K562 (cell line): Measurements from ENCODE around the gene OXSR1. TPM values are rescaled to one million over a fixed set of nuclear protein-coding genes. Genes with fewer than 3 reads are reported as not detected.

Source experiments
- CREB3L1 ChIP-seq: fragments of 450-650 bp; IDR thresholded peaks from 2 replicates; pipeline ENCODE4 v1.6.1; 2014; ENCODE audit warnings: low read depth, mild to moderate bottlenecking, moderate library complexity, borderline replicate concordance
- HNRNPUL1 ChIP-seq: fragments of 200-400 bp; formaldehyde crosslinking; IDR thresholded peaks from 2 replicates; pipeline ENCODE4 v1.6.1; 2017; ENCODE audit warnings: low read length
- KDM5B ChIP-seq: fragments of 200-600 bp; sonication (generic); IDR thresholded peaks from 2 replicates; pipeline ENCODE4 v1.6.1; 2012; ENCODE audit warnings: low read depth, mild to moderate bottlenecking, moderate library complexity, low read length, control low read depth, inconsistent platforms; ENCODE audit not compliant: insufficient replicate concordance
- MAFF ChIP-seq: IDR thresholded peaks from 2 replicates; pipeline ENCODE4 v1.6.1; 2012; ENCODE audit warnings: low read length, improper control_type of control experiment
- MECOM ChIP-seq: fragments of 250-450 bp; sonication (Bioruptor Pico); IDR thresholded peaks from 2 replicates; pipeline ENCODE4 v1.8.0; 2022; ENCODE audit warnings: inconsistent platforms
- MTA2 ChIP-seq: fragments of 450-650 bp; IDR thresholded peaks from 2 replicates; pipeline ENCODE4 v1.6.1; 2016; ENCODE audit warnings: low read depth
- POLR2A ChIP-seq: fragments of 450-650 bp; conservative IDR thresholded peaks from 2 replicates; pipeline ENCODE4 v1.6.1; 2016
- POLR2B ChIP-seq: fragments of 450-650 bp; IDR thresholded peaks from 2 replicates; pipeline ENCODE4 v1.6.1; 2018; ENCODE audit warnings: low read depth; ENCODE audit not compliant: partially characterized antibody
- POLR2H ChIP-seq: IDR thresholded peaks from 2 replicates; pipeline ENCODE4 v1.6.1; 2016; ENCODE audit warnings: missing genetic modification characterization, low read depth, mild to moderate bottlenecking, control low read depth, missing compliant biosample characterization, moderate library complexity
- SIRT6 ChIP-seq: IDR thresholded peaks from one replicate; pipeline ENCODE4 v1.6.1; 2012; ENCODE audit warnings: low read depth, mild to moderate bottlenecking, control low read depth, inconsistent platforms, low read length, moderate library complexity
- SMARCE1 ChIP-seq: fragments of 450-650 bp; IDR thresholded peaks from 2 replicates; pipeline ENCODE4 v1.7.1; 2016; ENCODE audit warnings: mild to moderate bottlenecking
- SP1 ChIP-seq: sonication (generic); formaldehyde crosslinking; IDR thresholded peaks from 2 replicates; pipeline ENCODE4 v1.8.1; 2022; ENCODE audit warnings: mild to moderate bottlenecking, missing genetic modification reagents
- SP2 ChIP-seq: IDR thresholded peaks from 2 replicates; pipeline ENCODE4 v1.6.1; 2011; ENCODE audit warnings: mild to moderate bottlenecking, low read depth, low read length, moderate library complexity; ENCODE audit not compliant: poor library complexity, severe bottlenecking; ENCODE audit errors: extremely low read depth
- TEAD1 ChIP-seq, 2 experiments: fragments of 450-650 bp in 1 of 2; sonication (generic) in 1 of 2; formaldehyde crosslinking; IDR thresholded peaks; 2 replicates each; pipeline versions ENCODE4 v1.4.0 to v1.8.0; 2020 to 2022; ENCODE audit warnings: mild to moderate bottlenecking in 2 of 2, missing genetic modification reagents in 1 of 2
- ZBTB11 ChIP-seq, 3 experiments: fragments of 200-800 bp in 1 of 3; fragments of 250-450 bp in 1 of 3; fragments of 450-650 bp in 1 of 3; sonication (Bioruptor Pico) in 1 of 3; sonication (Bioruptor generic) in 1 of 3; formaldehyde crosslinking in 1 of 3; IDR thresholded peaks; 2 replicates each; pipeline versions ENCODE4 v1.6.1 to v1.8.0; 2016 to 2022; ENCODE audit warnings: mild to moderate bottlenecking in 2 of 3, missing genetic modification characterization in 2 of 3, missing compliant biosample characterization in 1 of 3, moderate library complexity in 1 of 3
- ZKSCAN3 ChIP-seq: fragments of 250-450 bp; sonication (Bioruptor Pico); IDR thresholded peaks from 2 replicates; pipeline ENCODE4 v1.4.0; 2020
- ZNF3 ChIP-seq: fragments of 250-450 bp; sonication (Bioruptor Pico); IDR thresholded peaks from 2 replicates; pipeline ENCODE4 v1.5.0; 2021; ENCODE audit warnings: mild to moderate bottlenecking, moderate library complexity
- polyA plus RNA-seq, 8 experiments: library from polyadenylated mRNA; depleted of rRNA in 4 of 8; stranded (reverse) in 5 of 8; unstranded in 3 of 8; fragments of >200 nt; fragmentation: Nextera tagmentation in 2 of 8; fragmentation: Illumina TruSeq in 1 of 8; extraction: Ambion mirVana in 2 of 8; extraction: Trizol in 1 of 8; gene quantifications; 2 replicates each; pipeline versions ENCODE4 v1.2.1 to v1.2.3, GENCODE V29; 2011 to 2014; ENCODE audit warnings: inconsistent platforms in 1 of 8, missing spikeins in 1 of 8
- total RNA-seq, 7 experiments: library from RNA; depleted of rRNA in 6 of 7; stranded (reverse); fragments of >200 nt in 6 of 7; fragmentation: Illumina TruSeq in 2 of 7; extraction: Trizol in 2 of 7; gene quantifications; 2 replicates each; pipeline versions ENCODE4 v1.2.1 to v1.2.3, GENCODE V29; 2011 to 2021; ENCODE audit warnings: low replicate concordance in 1 of 7
- TF ChIP-seq, protein P1 (sequence below), 3 experiments: IDR thresholded peaks in 2 of 3; conservative IDR thresholded peaks in 1 of 3; 2 replicates each; pipeline ENCODE4 v1.5.1; 2011 to 2012; ENCODE audit warnings: low read length in 3 of 3, mild to moderate bottlenecking in 3 of 3, control low read depth in 2 of 3, improper control_type of control experiment in 1 of 3, inconsistent platforms in 1 of 3, low read depth in 1 of 3, mixed read lengths in 1 of 3, moderate library complexity in 1 of 3; ENCODE audit not compliant: insufficient read depth in 2 of 3

OXSR1 gene
- total and polyA plus RNA-seq, 9 of the 15 experiments (the other 6 are each of a cell fraction or from before 2014, with no cell fraction given), result 15.7 to 87.6 (median 48.7) TPM

- TF ChIP-seq TEAD1 (CRISPR knock-in tag; IDR thresholded peaks at IDR 0.05) (peak in 1 of 2 experiments; percentile 74; a peak in 2 of 4 replicates), MTA2 (no peak), POLR2B (peak; percentile 88), KDM5B (peak; percentile 76), SIRT6 (no peak), ZKSCAN3 (CRISPR knock-in tag) (no peak), POLR2A (peak; percentile 94), SMARCE1 (0 out of 2 replicates have a peak, but pooled peaks have one; percentile 26), MECOM (CRISPR knock-in tag) (no peak), HNRNPUL1 (no peak), MAFF (no peak), POLR2H (tag) (peak; percentile 94), ZNF3 (CRISPR knock-in tag) (no peak), SP2 (peak; percentile 38), SP1 (CRISPR knock-in tag) (peak; percentile 95), ZBTB11 (CRISPR knock-in tag; IDR thresholded peaks at IDR 0.05) (peak in 2 of 3 experiments; percentile 26 to 31; a peak in 2 of 6 replicates), CREB3L1 (no peak)
- TF ChIP-seq, protein P1, sequence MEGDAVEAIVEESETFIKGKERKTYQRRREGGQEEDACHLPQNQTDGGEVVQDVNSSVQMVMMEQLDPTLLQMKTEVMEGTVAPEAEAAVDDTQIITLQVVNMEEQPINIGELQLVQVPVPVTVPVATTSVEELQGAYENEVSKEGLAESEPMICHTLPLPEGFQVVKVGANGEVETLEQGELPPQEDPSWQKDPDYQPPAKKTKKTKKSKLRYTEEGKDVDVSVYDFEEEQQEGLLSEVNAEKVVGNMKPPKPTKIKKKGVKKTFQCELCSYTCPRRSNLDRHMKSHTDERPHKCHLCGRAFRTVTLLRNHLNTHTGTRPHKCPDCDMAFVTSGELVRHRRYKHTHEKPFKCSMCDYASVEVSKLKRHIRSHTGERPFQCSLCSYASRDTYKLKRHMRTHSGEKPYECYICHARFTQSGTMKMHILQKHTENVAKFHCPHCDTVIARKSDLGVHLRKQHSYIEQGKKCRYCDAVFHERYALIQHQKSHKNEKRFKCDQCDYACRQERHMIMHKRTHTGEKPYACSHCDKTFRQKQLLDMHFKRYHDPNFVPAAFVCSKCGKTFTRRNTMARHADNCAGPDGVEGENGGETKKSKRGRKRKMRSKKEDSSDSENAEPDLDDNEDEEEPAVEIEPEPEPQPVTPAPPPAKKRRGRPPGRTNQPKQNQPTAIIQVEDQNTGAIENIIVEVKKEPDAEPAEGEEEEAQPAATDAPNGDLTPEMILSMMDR (IDR thresholded peaks at IDR 0.05 in 2 of 3, conservative IDR thresholded peaks at IDR 0.05 in 1 of 3; ENCODE audit: insufficient read depth in 2 of 3, low read depth in 1 of 3, low read length in 3 of 3), result no peak
Measured at GRCh38 chr3:38136777-38137614, 28.3 kb upstream of the OXSR1 start, which contains the start of gene ACAA1 (continued).
